Body of pancreas (tissue), 4 donors: ENCODE data around the gene SCN3A.

Source experiments
- CTCF ChIP-seq, 7 experiments: fragments of 450-650 bp in 4 of 7; fragments of 200-600 bp in 3 of 7; sonication (generic) in 3 of 7; IDR thresholded peaks; one replicate each; pipeline ENCODE4 v1.5.1; 2016 to 2019; ENCODE audit warnings: antibody characterized with exemption in 7 of 7
- POLR2A ChIP-seq, 3 donors: fragments of 450-650 bp; IDR thresholded peaks; one replicate each; pipeline ENCODE4 v1.6.1; 2016; ENCODE audit warnings: antibody characterized with exemption in 3 of 3, mild to moderate bottlenecking in 2 of 3

GRCh38 chr2:165202239-165202638 is 1.6 kb downstream of the SCN3A start:
- TF ChIP-seq POLR2A (IDR thresholded peaks at IDR 0.05) (no peak), CTCF (IDR thresholded peaks at IDR 0.05) (no peak)
